WTC11 (cell line): Measurements from ENCODE around the gene ZKSCAN1. TPM values are rescaled to one million over a fixed set of nuclear protein-coding genes. Genes with fewer than 3 reads are reported as not detected.

Experiments
- ATAC-seq: fragments of 200-7000 bp; cut with Tn5 transposase; 2 replicates; pipeline ENCODE4 v1.10.0; 2021; ENCODE audit warnings: mild to moderate bottlenecking, moderate library complexity
- CTCF ChIA-PET: fragments of 300-600 bp; sonication (Branson Sonifier 250); formaldehyde crosslinking; loops from one replicate; lab custom pipeline; 2021; ENCODE audit warnings: antibody characterized with exemption; lab: Charles Lee
- POLR2A ChIA-PET: fragments of 350-600 bp; sonication (Branson Sonifier 250); formaldehyde crosslinking; loops from one replicate; lab custom pipeline; 2021; ENCODE audit warnings: antibody characterized with exemption; lab: Charles Lee
- DNase-seq: peaks from one replicate; pipeline ENCODE4 v3.0.0; 2021; ENCODE audit warnings: low spot score
- H3K27ac Mint-ChIP-seq: 2 replicates; pipeline ENCODE4 v1.8.0; 2021; ENCODE audit warnings: mixed read lengths
- H3K27me3 Mint-ChIP-seq: 2 replicates; pipeline ENCODE4 v1.8.0; 2021; ENCODE audit warnings: low read depth, mild to moderate bottlenecking, moderate library complexity, mixed read lengths
- H3K36me3 Mint-ChIP-seq: 2 replicates; pipeline ENCODE4 v1.8.0; 2021; ENCODE audit warnings: mixed read lengths
- H3K4me1 Mint-ChIP-seq: 2 replicates; pipeline ENCODE4 v1.8.0; 2022; ENCODE audit warnings: mixed read lengths
- H3K4me3 Mint-ChIP-seq: 2 replicates; pipeline ENCODE4 v1.8.0; 2021; ENCODE audit warnings: mild to moderate bottlenecking, moderate library complexity, mixed read lengths
- H3K9me3 Mint-ChIP-seq: 2 replicates; pipeline ENCODE4 v1.8.0; 2021; ENCODE audit warnings: mixed read lengths
- AR ChIP-seq: fragments of 250-450 bp; sonication (Bioruptor Pico); IDR thresholded peaks from 2 replicates; pipeline ENCODE4 v1.9.0; 2021; ENCODE audit warnings: mild to moderate bottlenecking
- EMX1 ChIP-seq: fragments of 250-450 bp; sonication (Bioruptor Pico); IDR thresholded peaks from 2 replicates; pipeline ENCODE4 v1.8.0; 2021; ENCODE audit warnings: mild to moderate bottlenecking
- ETV6 ChIP-seq: sonication (generic); formaldehyde crosslinking; IDR thresholded peaks from 2 replicates; pipeline ENCODE4 v1.8.1; 2022; ENCODE audit warnings: mild to moderate bottlenecking, missing genetic modification reagents
- GABPB1 ChIP-seq: sonication (generic); formaldehyde crosslinking; IDR thresholded peaks from 2 replicates; pipeline ENCODE4 v1.8.1; 2023; ENCODE audit warnings: mild to moderate bottlenecking, missing genetic modification reagents
- GTF2I ChIP-seq: fragments of 250-450 bp; sonication (Bioruptor Pico); conservative IDR thresholded peaks from 2 replicates; pipeline ENCODE4 v1.4.0; 2021; ENCODE audit warnings: mild to moderate bottlenecking
- JAZF1 ChIP-seq: fragments of 250-450 bp; sonication (Bioruptor Pico); IDR thresholded peaks from 2 replicates; pipeline ENCODE4 v1.9.0; 2021; ENCODE audit warnings: moderate library complexity, mild to moderate bottlenecking, inconsistent platforms
- KAT7 ChIP-seq: sonication (generic); formaldehyde crosslinking; IDR thresholded peaks from 2 replicates; pipeline ENCODE4 v1.8.1; 2023; ENCODE audit warnings: missing genetic modification reagents, mild to moderate bottlenecking, borderline replicate concordance
- NR3C1 ChIP-seq: sonication (generic); formaldehyde crosslinking; conservative IDR thresholded peaks from 2 replicates; pipeline ENCODE4 v1.8.1; 2023; ENCODE audit warnings: low read depth, mild to moderate bottlenecking, missing genetic modification reagents
- PRRX2 ChIP-seq: fragments of 250-450 bp; sonication (Bioruptor Pico); IDR thresholded peaks from 2 replicates; pipeline ENCODE4 v1.8.0; 2021; ENCODE audit warnings: mild to moderate bottlenecking
- SMAD3 ChIP-seq: sonication (generic); formaldehyde crosslinking; IDR thresholded peaks from 2 replicates; pipeline ENCODE4 v1.8.0; 2022; ENCODE audit warnings: missing genetic modification reagents, mild to moderate bottlenecking, borderline replicate concordance
- ZBTB21 ChIP-seq: sonication (generic); formaldehyde crosslinking; IDR thresholded peaks from 2 replicates; pipeline ENCODE4 v1.8.1; 2023; ENCODE audit warnings: mild to moderate bottlenecking, missing genetic modification reagents, borderline replicate concordance
- ZMAT4 ChIP-seq: fragments of 250-450 bp; sonication (Bioruptor Pico); IDR thresholded peaks from 2 replicates; pipeline ENCODE4 v1.9.0; 2021; ENCODE audit warnings: mild to moderate bottlenecking
- ZNF121 ChIP-seq: sonication (generic); formaldehyde crosslinking; IDR thresholded peaks from 2 replicates; pipeline ENCODE4 v1.8.0; 2023; ENCODE audit warnings: missing genetic modification reagents
- ZNF281 ChIP-seq: sonication (generic); formaldehyde crosslinking; IDR thresholded peaks from 2 replicates; pipeline ENCODE4 v1.8.0; 2023; ENCODE audit warnings: mild to moderate bottlenecking, missing genetic modification reagents
- ZSCAN18 ChIP-seq: fragments of 250-450 bp; sonication (Bioruptor Pico); IDR thresholded peaks from 2 replicates; pipeline ENCODE4 v2.1.2; 2022; ENCODE audit warnings: mild to moderate bottlenecking, moderate library complexity
- total RNA-seq: library from RNA; stranded (reverse); gene quantifications from 3 replicates; pipeline ENCODE4 v1.2.3, GENCODE V29; 2021

The ZKSCAN1 gene
- total RNA-seq, 1 experiment from 2014 or later = 46.6 TPM

- Mint-ChIP-seq H3K4me3 (no peak overlapping the region), H3K36me3 (no peaks in the 10 kb centered on the region), H3K9me3 (peaks cover 8% of the 10 kb centered on the region), H3K4me1 (peaks cover 8% of the 10 kb centered on the region), H3K27ac (no peak overlapping the region), H3K27me3 (no peaks in the 10 kb centered on the region; the same call in 1 of the 2 replicates)
- DNase-seq (no peak), ATAC-seq (no peak)
- CTCF ChIA-PET = interaction anchor here (2.4 kb wide), 1 partner anchor 45 kb away, joined by 7 read pairs; the partner anchor contains the start of gene GJC3
- POLR2A ChIA-PET = no interaction called here
- TF ChIP-seq JAZF1 (CRISPR knock-in tag) (no peak), GTF2I (CRISPR knock-in tag) (no peak), ZNF121 (CRISPR knock-in tag) (no peak), SMAD3 (CRISPR knock-in tag) (no peak), ZSCAN18 (no peak), AR (CRISPR knock-in tag) (no peak), NR3C1 (CRISPR knock-in tag) (no peak), KAT7 (no peak), ZMAT4 (CRISPR knock-in tag) (no peak), EMX1 (no peak), ZNF281 (CRISPR knock-in tag) (no peak), GABPB1 (CRISPR knock-in tag) (no peak), PRRX2 (CRISPR knock-in tag) (no peak), ZBTB21 (CRISPR knock-in tag) (no peak), ETV6 (no peak)
Observed at GRCh38 chr7:99974681-99975080, 40.7 kb upstream of the ZKSCAN1 start.

- Mint-ChIP-seq H3K9me3 (peaks cover 8% of the 10 kb centered on the region), H3K4me3 (no peak within 1 kb of the TSS), H3K4me1 (peaks cover 18% of the 10 kb centered on the region), H3K27ac (no peak within 1 kb of the TSS), H3K36me3 (no peaks in the 10 kb centered on the region), H3K27me3 (no peaks in the 10 kb centered on the region; the same call in 1 of the 2 replicates)
- TF ChIP-seq SMAD3 (CRISPR knock-in tag) (no peak), GABPB1 (CRISPR knock-in tag) (peak; percentile 41; the same call in 1 of the 2 replicates)
- ChIA-PET POLR2A (no interaction called here), CTCF (interaction anchor here (1.6 to 2.4 kb wide), 2 partner anchors 46 to 62 kb away, joined by 4 to 7 read pairs; partner anchors contain the start of gene GJC3)
- ATAC-seq (no peak), DNase-seq (no peak)
Observed at GRCh38 chr7:99975782-99976521, 39.4 kb upstream of the ZKSCAN1 start, which contains the start of gene AZGP1. AZGP1 (minus strand) TSS chr7:99976031; CDS start chr7:99976020, 11 bp downstream.
